H9 (cell line): ENCODE measurements around the gene RFNG. TPM values are rescaled to one million over a fixed set of nuclear protein-coding genes. Genes with fewer than 3 reads are reported as not detected.

Experiments used
- DNase-seq: peaks from one replicate; pipeline ENCODE4 v3.0.0-alpha.2; 2017
- H2AFZ ChIP-seq: one replicate; pipeline ENCODE4 v1.6.1; 2013; ENCODE audit warnings: mild to moderate bottlenecking, low read length, control low read depth, moderate library complexity
- H2AK5ac ChIP-seq: 2 replicates; pipeline ENCODE4 v1.6.1; 2013; ENCODE audit warnings: low read length, control low read depth, mixed read lengths; ENCODE audit not compliant: insufficient read length
- H2BK120ac ChIP-seq: one replicate; pipeline ENCODE4 v1.6.1; 2013; ENCODE audit warnings: low read depth, mild to moderate bottlenecking, low read length, control low read depth, inconsistent platforms; ENCODE audit not compliant: poor library complexity, severe bottlenecking
- H2BK12ac ChIP-seq: 2 replicates; pipeline ENCODE4 v1.6.1; 2013; ENCODE audit warnings: low read length, control low read depth, mixed read lengths, low read depth; ENCODE audit not compliant: insufficient read length
- H2BK15ac ChIP-seq: 2 replicates; pipeline ENCODE4 v1.6.1; 2013; ENCODE audit warnings: low read depth, low read length, control low read depth
- H2BK20ac ChIP-seq: one replicate; pipeline ENCODE4 v1.6.1; 2013; ENCODE audit warnings: low read depth, mild to moderate bottlenecking, low read length, control low read depth, inconsistent platforms; ENCODE audit not compliant: poor library complexity, severe bottlenecking
- H2BK5ac ChIP-seq: 2 replicates; pipeline ENCODE4 v1.6.1; 2013; ENCODE audit warnings: low read length, control low read depth, mixed read lengths; ENCODE audit not compliant: insufficient read length
- H3K14ac ChIP-seq: 2 replicates; pipeline ENCODE4 v1.6.1; 2013; ENCODE audit warnings: low read length, control low read depth; ENCODE audit not compliant: insufficient read depth
- H3K18ac ChIP-seq: 2 replicates; pipeline ENCODE4 v1.6.1; 2013; ENCODE audit warnings: low read depth, mild to moderate bottlenecking, mixed read lengths, low read length, control low read depth; ENCODE audit not compliant: insufficient read length
- H3K23ac ChIP-seq: 2 replicates; pipeline ENCODE4 v1.6.1; 2013; ENCODE audit warnings: low read length, control low read depth, mixed read lengths, low read depth; ENCODE audit not compliant: insufficient read length
- H3K23me2 ChIP-seq: 2 replicates; pipeline ENCODE4 v1.6.1; 2013; ENCODE audit warnings: low read depth, mild to moderate bottlenecking, mixed read lengths, low read length, control low read depth; ENCODE audit not compliant: insufficient read length, poor library complexity, severe bottlenecking
- H3K27ac ChIP-seq: 2 replicates; pipeline ENCODE4 v1.5.1; 2013; ENCODE audit warnings: low read length, control low read depth, mixed read lengths, low read depth; ENCODE audit not compliant: insufficient read length
- H3K27me3 ChIP-seq: 2 replicates; pipeline ENCODE4 v1.6.1; 2013; ENCODE audit warnings: low read length, control low read depth, inconsistent platforms; ENCODE audit not compliant: insufficient read depth
- H3K4ac ChIP-seq: 2 replicates; pipeline ENCODE4 v1.6.1; 2013; ENCODE audit warnings: low read depth, mild to moderate bottlenecking, control low read depth, inconsistent platforms, low read length, moderate library complexity
- H3K4me1 ChIP-seq: 2 replicates; pipeline ENCODE4 v1.6.1; 2013; ENCODE audit warnings: low read length, control low read depth, inconsistent platforms; ENCODE audit not compliant: insufficient read depth
- H3K4me2 ChIP-seq: 2 replicates; pipeline ENCODE4 v1.6.1; 2013; ENCODE audit warnings: low read length, control low read depth, mixed read lengths; ENCODE audit not compliant: insufficient read length, insufficient read depth
- H3K56ac ChIP-seq: 2 replicates; pipeline ENCODE4 v1.6.1; 2013; ENCODE audit warnings: low read depth, mild to moderate bottlenecking, mixed read lengths, low read length, control low read depth; ENCODE audit not compliant: insufficient read length
- H3K79me1 ChIP-seq: 2 replicates; pipeline ENCODE4 v1.6.1; 2013; ENCODE audit warnings: low read depth, mild to moderate bottlenecking, moderate library complexity, low read length, control low read depth, inconsistent platforms; ENCODE audit not compliant: insufficient read depth, poor library complexity, severe bottlenecking
- H3K79me2 ChIP-seq: 2 replicates; pipeline ENCODE4 v1.6.1; 2013; ENCODE audit warnings: low read length, control low read depth, inconsistent platforms; ENCODE audit not compliant: insufficient read depth
- H3K9ac ChIP-seq: 2 replicates; pipeline ENCODE4 v1.6.1; 2013; ENCODE audit warnings: low read length, control low read depth, mixed read lengths; ENCODE audit not compliant: insufficient read length; ENCODE audit errors: extremely low read depth
- H3K9me3 ChIP-seq: one replicate; pipeline ENCODE4 v1.6.1; 2013; ENCODE audit warnings: low read depth, low read length, inconsistent platforms; ENCODE audit not compliant: control insufficient read depth
- H3T11ph ChIP-seq: one replicate; pipeline ENCODE4 v1.6.1; 2013; ENCODE audit warnings: mild to moderate bottlenecking, low read length, control low read depth, inconsistent platforms
- H4K20me1 ChIP-seq: one replicate; pipeline ENCODE4 v1.6.1; 2013; ENCODE audit not compliant: control insufficient read depth, insufficient read length, insufficient read depth
- H4K5ac ChIP-seq: 2 replicates; pipeline ENCODE4 v1.6.1; 2013; ENCODE audit warnings: low read depth, mild to moderate bottlenecking, mixed read lengths, low read length, control low read depth; ENCODE audit not compliant: insufficient read length
- H4K8ac ChIP-seq: replicated peaks from 2 replicates; pipeline ENCODE4 v1.6.1; 2013; ENCODE audit warnings: low read length, control low read depth, mixed read lengths, low read depth; ENCODE audit not compliant: insufficient read length
- H4K91ac ChIP-seq: 2 replicates; pipeline ENCODE4 v1.6.1; 2013; ENCODE audit warnings: low read depth, mild to moderate bottlenecking, moderate library complexity, mixed read lengths, low read length, control low read depth; ENCODE audit not compliant: insufficient read length
- H3K27ac Mint-ChIP-seq, 3 experiments: 2 replicates in 2 of 3; 3 replicates in 1 of 3; pipeline ENCODE4 v1.8.0; 2020 to 2021; ENCODE audit warnings: mixed read lengths in 3 of 3, mild to moderate bottlenecking in 1 of 3, moderate library complexity in 1 of 3
- H3K27me3 Mint-ChIP-seq: 2 replicates; pipeline ENCODE4 v1.8.0; 2021; ENCODE audit warnings: low read depth, mild to moderate bottlenecking, moderate library complexity, mixed read lengths
- H3K36me3 Mint-ChIP-seq, 3 experiments: 2 replicates in 2 of 3; 3 replicates in 1 of 3; pipeline ENCODE4 v1.8.0; 2020 to 2021; ENCODE audit warnings: low read depth in 3 of 3, mixed read lengths in 3 of 3; ENCODE audit not compliant: insufficient read depth in 1 of 3
- H3K4me1 Mint-ChIP-seq, 2 experiments: 2 replicates each; pipeline ENCODE4 v1.8.0; 2020; ENCODE audit warnings: mixed read lengths in 2 of 2
- H3K4me3 Mint-ChIP-seq, 2 experiments: 2 replicates in 1 of 2; 3 replicates in 1 of 2; pipeline ENCODE4 v1.8.0; 2020 to 2021; ENCODE audit warnings: mild to moderate bottlenecking in 2 of 2, mixed read lengths in 2 of 2, moderate library complexity in 1 of 2
- H3K9me3 Mint-ChIP-seq, 2 experiments: 2 replicates in 1 of 2; 3 replicates in 1 of 2; pipeline ENCODE4 v1.8.0; 2020; ENCODE audit warnings: mild to moderate bottlenecking in 2 of 2, mixed read lengths in 2 of 2, moderate library complexity in 1 of 2
- CTCF ChIP-seq: fragments of 200-600 bp; sonication (generic); conservative IDR thresholded peaks from 3 replicates; pipeline ENCODE4 v1.8.0; 2021; ENCODE audit warnings: antibody characterized with exemption, mild to moderate bottlenecking
- WGBS: extraction: QIAGEN DNeasy Blood & Tissue Kit; methylation state at CpG from one replicate; pipeline ENCODE4 v1.1.7; 2013; ENCODE audit warnings: missing lambda C conversion rate, low lambda C conversion rate, mixed read lengths; ENCODE audit not compliant: insufficient read length; ENCODE audit errors: extremely low coverage; 5-methylcytosine and 5-hydroxymethylcytosine counted together
- long read RNA-seq: library from polyadenylated mRNA; unstranded; transcript quantifications from one replicate; pipeline ENCODE4 v2.0.0, GENCODE V29; 2020
- total RNA-seq: library from RNA; stranded (reverse); gene quantifications from 2 replicates; pipeline ENCODE4 v1.2.1, GENCODE V29; 2021

The RFNG gene
- 34.0 and 36.5 TPM in 2 replicates for total RNA-seq
- long read RNA-seq, transcript RFNG-201 (8 exons, 1,828 nt): major isoform, 17 of 79 reads
- long read RNA-seq, transcript RFNG-202 (7 exons, 994 nt): minor isoform, 11 of 79 reads
- long read RNA-seq, transcript RFNG-207 (6 exons, 2,082 nt): minor isoform, 6 of 79 reads
- long read RNA-seq, transcript RFNG-204 (6 exons, 1,078 nt): minor isoform, 5 of 79 reads
- long read RNA-seq, partial matches to known transcripts: 19 of 79 reads
- long read RNA-seq, other reads (novel, unspliced or antisense): 19 of 79 reads

GRCh38 chr17:82051776-82052637, at the start of gene RFNG, which contains the start of gene GPS1:
Gene RFNG, minus strand, starts transcription at chr17:82051811. Its CDS starts 45 bp downstream, at chr17:82051766.
Gene GPS1, plus strand, starts transcription at chr17:82051898. Its CDS starts 34 bp downstream, at chr17:82051932.
- Histone ChIP-seq H3K27ac (no peak within 1 kb of the TSS), H3K14ac (no peak within 1 kb of the TSS; the same call in 1 of the 2 replicates), H4K8ac (no peak within 1 kb of the TSS), H2BK5ac (no peak within 1 kb of the TSS), H3T11ph (no peak within 1 kb of the TSS), H3K79me1 (peaks cover 2% of the 10 kb centered on the region), H4K20me1 (peaks cover 3% of the 10 kb centered on the region), H3K56ac (no peak within 1 kb of the TSS), H3K23ac (no peak within 1 kb of the TSS), H4K91ac (no peak within 1 kb of the TSS), H3K9me3 (no peaks in the 10 kb centered on the region), H2AFZ (no peak within 1 kb of the TSS), H3K79me2 (no peaks in the 10 kb centered on the region), H3K18ac (no peak within 1 kb of the TSS), H2BK12ac (no peak within 1 kb of the TSS), H2BK15ac (no peak within 1 kb of the TSS), H2BK20ac (no peak within 1 kb of the TSS), H2AK5ac (no peak within 1 kb of the TSS), H4K5ac (no peak within 1 kb of the TSS), H3K4me2 (peak within 1 kb of the TSS; percentile 72), H3K27me3 (no peaks in the 10 kb centered on the region), H3K9ac (peak within 1 kb of the TSS; percentile 43), H2BK120ac (no peak within 1 kb of the TSS), H3K23me2 (no peaks in the 10 kb centered on the region), H3K4ac (no peak within 1 kb of the TSS), H3K4me1 (no peaks in the 10 kb centered on the region)
- no peak for TF ChIP-seq CTCF
- no peaks in the 10 kb centered on the region for H3K9me3 Mint-ChIP-seq
- H3K27me3 Mint-ChIP-seq: no peaks in the 10 kb centered on the region; the same call in 1 of the 2 replicates
- H3K27ac Mint-ChIP-seq: peak within 1 kb of the TSS in 1 of 3 experiments; percentile 64; a peak in 2 of 7 replicates
- DNase-seq: peak; percentile 75
- H3K36me3 Mint-ChIP-seq: peaks cover 10 to 47% (median 42%) of the 10 kb centered on the region in 3 experiments; a peak in 6 of 7 replicates
- peak within 1 kb of the TSS; percentile 89 to 93 for H3K4me3 Mint-ChIP-seq
- H3K4me1 Mint-ChIP-seq: peaks cover 0 to 13% of the 10 kb centered on the region in 2 experiments; a peak in 2 of 4 replicates
- no CpG with 5 or more reads among the region's 94 CpGs for WGBS
